NOMO-1 (cell line): ENCODE measurements around the gene RAD50.

Experiments used
- DNase-seq, 2 experiments: peaks; one replicate each; lab custom pipeline; 2025; ENCODE audit not compliant: unreplicated experiment in 2 of 2; lab: John Stamatoyannopoulos, UW

Gene RAD50

DNA sequence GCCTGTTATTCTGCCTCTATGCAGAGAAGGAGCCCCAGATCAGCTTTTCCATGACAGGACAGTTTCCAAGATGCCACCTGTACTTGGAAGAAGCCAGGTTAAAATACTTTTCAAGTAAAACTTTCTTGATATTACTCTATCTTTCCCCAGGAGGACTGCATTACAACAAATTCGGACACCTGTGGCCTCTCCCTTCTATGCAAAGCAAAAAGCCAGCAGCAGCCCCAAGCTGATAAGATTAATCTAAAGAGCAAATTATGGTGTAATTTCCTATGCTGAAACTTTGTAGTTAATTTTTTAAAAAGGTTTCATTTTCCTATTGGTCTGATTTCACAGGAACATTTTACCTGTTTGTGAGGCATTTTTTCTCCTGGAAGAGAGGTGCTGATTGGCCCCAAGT, 116.7 kb downstream of the RAD50 start:
- DNase-seq: no peak

DNA sequence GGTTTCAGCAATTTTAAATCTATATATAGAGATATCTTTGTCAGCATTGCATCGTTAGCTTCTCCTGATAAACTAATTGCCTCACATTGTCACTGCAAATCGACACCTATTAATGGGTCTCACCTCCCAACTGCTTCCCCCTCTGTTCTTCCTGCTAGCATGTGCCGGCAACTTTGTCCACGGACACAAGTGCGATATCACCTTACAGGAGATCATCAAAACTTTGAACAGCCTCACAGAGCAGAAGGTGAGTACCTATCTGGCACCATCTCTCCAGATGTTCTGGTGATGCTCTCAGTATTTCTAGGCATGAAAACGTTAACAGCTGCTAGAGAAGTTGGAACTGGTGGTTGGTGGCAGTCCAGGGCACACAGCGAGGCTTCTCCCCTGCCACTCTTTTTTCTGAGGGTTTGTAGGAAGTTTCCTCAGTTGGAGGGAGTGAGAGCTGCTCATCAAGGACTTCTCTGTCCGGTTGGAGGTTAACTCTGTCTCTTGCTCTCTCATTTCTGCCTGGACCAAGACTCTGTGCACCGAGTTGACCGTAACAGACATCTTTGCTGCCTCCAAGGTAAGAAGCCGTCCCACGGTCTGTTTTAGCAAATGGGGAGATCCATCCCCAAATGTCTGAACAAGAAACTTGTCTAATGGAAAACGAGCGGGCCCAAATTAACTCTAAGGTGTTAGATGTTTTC, 117.3 kb downstream of the RAD50 start, which contains the start of gene IL4:
IL4 (plus strand) TSS at position 51 of the 692 bp plus-strand sequence; CDS start at position 113, 62 bp downstream.
- no peak for DNase-seq

DNA sequence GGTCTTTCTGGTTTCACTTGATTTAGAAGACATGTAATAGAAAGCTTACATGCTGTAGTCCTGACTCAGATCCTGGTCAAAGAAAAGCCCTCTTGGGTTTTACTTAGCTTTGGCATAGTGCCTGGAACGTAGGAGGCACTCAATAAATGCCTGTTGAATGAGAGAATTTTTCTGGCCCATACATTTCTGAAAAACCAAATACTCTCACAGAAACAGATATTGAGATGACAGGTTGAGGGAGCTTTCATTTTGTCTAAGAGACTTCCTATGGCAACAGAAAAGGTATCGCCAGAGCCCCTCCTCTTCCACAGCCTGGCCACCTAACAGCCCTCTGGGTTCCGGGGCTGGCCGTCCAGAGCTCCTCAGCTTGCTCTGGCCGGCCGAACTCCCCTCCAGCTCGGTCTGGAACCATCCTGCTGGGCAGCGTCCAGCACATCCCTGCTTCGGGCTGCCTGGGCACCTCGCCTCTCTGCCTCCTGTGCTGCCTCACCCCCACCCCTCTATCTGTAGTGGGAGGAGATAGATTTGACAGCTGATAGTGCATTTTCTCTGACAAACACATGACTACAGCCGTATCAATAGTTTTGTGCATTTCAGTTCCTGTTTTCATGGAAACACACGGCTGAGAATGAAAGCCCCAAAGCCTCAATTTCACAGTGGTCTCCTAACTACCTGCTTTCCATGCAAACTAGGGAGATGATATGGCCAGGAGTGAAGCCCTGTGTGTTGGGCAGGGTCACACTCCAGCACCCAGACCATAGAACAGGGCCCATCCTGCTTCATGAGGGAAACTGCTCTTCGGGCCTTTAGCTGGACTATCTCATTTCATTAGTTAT, 118.1 kb downstream of the RAD50 start:
- no peak for DNase-seq

DNA sequence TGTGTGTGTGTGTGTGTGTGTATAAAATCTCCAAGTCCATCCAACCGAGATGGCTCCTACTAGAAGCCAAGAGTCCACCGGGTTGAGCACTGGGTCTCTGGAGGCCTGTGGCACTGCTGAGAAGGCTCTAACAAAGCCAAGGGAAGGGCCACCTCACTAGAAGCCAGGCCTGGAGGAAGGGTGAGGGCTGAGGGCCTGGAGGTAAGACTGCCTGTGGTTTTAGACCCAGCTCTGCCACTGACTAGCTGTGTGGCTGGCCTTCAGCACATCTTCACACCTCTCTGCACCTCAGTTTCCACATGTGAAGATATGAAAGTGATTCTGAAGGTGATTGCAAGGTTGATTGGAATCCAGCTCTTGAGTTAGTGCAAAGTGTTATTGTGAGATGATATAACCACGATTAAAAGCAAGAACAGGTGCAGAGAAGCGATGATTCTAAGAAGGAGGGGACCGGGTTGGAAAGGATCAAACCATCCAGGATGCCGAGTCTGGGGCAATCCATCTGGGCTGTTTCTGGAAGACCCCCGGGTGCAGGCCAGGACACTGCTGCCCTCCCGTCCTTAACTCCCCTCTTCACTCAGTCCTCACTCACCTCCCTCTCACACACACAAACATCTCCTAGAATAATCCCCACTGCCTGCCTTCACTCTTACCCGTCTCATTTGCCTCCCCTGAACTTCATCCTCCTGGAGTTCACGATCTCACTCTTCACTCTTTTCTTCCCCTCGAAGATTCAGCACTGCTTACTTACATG, 119.3 kb downstream of the RAD50 start:
- DNase-seq: no peak

DNA sequence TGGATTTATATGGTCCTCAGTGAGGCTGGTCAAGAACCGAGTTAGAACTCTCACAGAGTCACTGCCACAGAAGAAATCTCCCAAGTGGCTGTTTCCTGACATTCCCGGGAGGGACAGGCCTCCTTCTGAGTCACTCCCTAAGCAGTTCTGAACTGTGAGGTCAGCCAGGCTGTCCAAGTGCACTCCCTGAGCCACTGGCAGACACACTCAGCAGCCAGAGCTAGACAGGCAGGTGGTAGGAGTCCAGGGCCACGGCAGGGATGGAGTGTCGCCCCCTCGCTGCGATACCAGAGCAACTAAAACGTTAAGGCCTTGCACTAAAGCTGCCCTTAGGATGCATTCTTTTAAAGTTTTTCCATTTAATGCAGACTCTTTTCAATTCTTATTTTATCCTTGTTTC, 120.4 kb downstream of the RAD50 start:
- DNase-seq: no peak

DNA sequence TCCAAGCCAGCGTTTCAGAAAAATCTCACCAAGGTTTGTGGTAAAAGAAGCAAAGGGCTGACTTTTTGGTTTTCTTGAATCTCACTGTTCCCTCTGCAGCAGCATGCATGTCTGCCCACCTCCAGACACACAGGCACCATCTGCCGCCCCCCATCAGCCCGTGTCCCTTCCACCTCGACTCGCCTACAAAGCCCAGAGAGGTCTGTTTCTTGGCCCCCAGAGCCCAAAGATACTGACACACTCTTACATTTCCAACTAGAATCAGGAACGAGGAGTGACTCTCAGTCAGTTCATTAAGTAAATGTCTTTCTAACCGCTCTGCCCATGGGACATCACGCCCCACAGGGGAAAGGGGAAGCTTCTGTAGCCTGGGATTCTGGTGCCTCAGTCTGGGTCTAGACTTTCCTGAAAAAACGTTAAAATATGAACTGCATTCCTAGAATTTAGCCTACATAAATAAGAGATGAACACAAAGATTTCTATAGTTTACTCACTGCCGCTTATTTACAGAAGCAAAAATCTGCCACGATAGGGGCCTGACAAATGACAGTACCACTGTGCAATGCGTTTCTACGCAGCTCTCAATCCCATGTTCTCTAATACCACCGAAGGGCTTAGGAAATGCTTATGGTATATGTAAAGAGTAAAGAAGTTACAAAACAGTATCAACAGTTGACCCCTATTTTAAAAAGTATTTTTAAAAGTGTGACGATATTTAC, 121.1 kb downstream of the RAD50 start:
- no peak for DNase-seq

DNA sequence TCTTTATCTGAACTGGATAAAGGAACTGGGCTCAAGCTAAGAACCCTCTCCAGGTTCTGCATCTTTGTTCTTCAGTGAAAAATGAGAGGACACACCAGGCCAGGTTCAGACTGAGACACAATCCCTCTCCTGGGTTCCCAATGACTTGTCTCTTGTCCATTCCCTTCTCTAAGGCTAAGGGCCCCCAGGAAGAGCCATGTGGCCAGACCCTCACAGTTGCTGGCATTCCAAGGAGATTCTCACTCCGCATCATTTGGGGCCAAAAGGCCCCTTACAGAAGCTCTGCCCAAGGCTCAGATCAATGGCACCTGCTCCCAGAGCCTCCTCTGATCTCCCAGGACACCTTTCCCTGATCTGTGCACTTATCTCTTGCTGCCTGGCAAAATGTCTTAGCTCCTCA, 122.0 kb downstream of the RAD50 start:
- DNase-seq: no peak

DNA sequence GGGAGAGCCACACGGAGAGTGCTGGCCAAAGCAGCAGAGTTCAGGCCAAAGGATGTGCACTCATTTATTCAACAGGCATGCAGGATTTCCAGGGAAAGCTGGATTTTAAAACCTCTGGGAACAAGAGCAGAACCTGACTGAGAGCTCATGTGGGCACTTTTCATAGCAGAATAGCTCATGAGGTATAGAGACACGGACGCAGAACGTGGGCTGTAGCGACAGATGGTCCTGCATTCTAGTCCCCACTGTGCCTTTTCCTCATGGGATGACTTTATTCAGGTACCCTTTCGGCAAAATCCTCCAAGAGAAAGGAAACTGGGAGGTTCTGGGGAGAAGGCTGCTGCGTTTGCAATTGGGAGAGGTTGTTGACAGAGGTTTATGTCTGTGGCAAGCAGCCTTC, 122.4 kb downstream of the RAD50 start:
- no peak for DNase-seq

DNA sequence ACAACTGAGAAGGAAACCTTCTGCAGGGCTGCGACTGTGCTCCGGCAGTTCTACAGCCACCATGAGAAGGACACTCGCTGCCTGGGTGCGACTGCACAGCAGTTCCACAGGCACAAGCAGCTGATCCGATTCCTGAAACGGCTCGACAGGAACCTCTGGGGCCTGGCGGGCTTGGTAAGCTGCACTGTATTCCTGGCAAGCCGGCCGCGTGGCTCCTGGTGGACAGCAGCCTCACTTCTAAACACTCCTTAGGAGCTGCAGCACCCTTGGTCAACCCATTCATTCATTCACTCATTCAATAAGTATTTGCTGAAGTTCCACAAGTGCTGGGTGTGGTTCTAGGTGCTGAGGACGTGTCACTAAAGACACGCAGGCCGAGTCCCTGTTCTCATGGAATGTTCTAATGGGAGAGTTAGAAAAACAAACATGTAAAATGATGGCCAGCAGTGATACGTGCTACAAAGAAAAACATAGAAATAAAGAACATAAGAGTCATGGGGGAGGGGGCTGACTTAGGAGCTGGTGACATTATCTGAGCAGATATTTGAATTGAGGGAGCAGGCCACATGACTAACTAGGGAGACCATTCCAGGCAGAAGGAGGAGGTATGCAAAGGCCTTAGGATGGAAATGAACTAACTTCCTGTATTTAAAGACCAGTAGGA, 123.1 kb downstream of the RAD50 start:
- no peak for DNase-seq

DNA sequence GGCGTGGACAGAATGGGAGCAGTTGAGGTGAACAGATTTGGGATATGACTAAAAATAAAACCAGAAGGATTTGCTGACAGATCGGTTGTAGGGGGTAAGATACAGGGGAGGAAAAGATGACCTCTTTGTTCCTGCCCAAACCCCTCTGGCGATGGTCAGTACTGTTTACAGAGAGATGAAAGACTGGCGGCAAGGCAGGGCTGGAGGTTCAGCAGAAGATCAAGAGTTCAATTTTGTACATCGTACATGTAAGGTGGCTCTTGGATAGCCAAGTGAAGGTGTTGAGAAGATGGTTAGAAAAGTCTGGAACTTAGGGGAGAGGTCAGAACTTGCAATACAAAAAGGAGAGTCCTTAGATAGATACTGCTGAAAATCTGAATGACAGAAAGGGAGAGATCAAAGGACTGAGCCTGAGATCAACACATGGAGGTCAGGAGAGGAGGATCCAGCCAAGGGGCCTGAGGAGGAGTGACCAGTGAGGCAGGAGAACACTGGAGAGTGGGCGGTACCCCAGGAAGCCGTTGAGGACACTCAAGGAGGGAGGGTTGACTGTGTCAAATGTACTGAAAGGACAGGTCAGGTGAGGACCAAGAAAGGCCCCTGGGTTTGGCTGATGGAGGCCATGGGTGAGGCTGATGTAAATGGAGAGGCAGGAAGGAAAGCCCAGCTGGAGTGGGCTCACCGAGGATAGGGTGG, 124.2 kb downstream of the RAD50 start:
- DNase-seq: no peak

DNA sequence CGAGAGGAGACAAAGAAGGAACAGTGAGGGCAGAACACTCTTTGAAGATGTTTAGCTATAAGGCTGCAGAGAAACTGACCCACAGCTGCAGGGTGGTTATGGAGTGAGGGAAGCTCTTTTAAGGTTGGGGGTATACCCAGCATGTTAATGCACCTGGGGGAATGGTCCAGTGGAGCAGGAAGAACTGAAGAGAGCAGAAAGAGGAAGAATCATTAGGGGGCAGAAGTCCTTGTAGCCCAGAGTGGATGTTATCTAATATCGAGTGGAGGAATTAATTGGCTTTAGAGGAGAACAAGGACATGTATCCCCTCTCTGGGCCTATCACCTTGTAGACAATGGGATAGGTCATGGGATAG, 124.7 kb downstream of the RAD50 start:
- DNase-seq: no peak

DNA sequence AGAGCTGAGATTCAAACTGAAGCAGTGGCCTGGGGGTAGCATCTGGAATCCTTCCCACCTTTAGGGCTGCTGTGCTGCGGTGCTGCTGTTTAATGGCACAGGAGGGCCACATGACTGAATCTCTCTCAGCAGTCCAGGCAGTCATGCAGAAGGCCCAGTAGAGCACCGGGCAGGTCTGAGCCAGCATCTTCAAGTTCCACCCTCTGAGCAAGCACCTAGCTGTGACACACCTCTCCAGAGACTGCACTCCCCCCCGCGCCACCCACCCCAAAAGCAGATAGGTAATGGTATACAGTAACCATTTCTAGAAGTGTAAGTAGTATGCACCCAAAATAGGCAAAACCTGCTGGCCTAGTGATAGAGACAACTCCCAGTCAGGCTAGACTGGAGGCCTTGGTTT, 125.2 kb downstream of the RAD50 start:
- no peak for DNase-seq

DNA sequence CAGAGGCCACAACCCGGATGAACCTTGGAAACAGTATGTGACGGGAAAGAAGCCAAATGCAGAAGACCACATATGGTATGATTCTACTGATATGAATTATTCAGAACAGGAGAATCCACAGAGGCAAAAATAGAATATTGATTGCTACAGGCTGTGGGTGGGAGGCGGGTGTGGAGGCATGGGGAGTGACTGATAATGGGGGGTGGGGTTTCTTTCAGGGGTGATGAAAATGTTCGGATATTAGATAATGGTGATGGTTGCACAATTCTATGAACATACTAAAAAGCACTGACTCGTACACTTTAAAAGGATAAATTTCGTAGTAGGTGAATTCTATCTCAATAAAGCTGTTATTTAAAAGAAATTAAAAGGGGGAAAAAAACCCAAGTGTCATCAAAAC, 127.7 kb downstream of the RAD50 start:
- DNase-seq: no peak

DNA sequence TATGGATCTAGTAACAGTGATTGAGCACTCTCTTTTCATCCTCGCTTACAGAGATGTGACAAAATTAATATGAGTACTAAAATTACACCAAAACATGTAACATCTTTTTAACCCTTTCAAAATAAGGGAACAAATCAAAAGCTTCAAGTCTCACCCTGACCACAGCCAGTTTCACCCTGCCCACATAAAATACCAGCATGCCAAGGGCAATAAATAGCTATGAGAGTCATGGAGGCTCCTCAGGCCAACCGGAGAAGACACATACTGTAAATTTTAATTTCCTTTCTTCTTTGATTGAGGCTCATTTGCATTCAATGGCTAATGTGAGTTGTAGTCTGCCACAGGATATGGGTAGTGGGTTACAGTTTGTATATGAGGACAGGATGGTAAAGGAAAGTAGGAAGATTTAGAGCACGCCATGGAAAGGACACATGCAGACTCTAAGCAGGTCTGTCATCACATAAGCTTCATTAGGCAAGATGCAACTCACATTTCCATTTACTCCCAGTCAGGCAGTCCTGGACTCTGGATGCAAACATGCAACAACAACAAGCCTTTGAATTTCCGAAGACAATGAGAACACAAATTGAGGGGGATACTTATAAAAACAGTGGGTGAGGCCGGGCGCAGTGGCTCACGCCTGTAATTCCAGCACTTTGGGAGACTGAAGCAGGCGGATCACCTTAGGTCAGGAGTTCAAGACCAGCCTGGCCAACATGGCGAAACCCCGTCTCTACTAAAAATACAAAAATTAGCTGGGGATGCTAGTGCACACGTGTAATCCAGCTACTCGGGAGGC, 128.3 kb downstream of the RAD50 start:
- DNase-seq: peak in 1 of 2 experiments; percentile 10

DNA sequence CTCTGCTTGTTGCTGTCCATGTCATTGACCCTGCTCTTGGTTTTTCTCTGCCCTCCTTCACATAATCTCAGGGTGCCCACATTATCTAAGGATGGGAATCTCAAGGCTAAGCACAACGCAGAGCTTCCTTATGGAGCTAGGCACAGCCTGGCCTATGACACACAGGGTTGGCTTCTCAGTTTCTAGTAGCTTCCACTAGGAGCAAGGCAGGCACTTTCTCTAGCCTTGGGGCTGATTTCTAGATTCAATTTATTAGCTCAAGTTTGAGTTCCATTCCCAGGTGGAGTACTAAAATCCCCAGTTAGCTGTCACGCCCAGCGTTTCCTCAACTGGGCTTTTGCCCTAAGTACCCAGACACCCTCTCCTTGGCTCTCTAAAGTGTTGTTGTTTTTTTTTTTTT, 129.4 kb downstream of the RAD50 start:
- DNase-seq: no peak

DNA sequence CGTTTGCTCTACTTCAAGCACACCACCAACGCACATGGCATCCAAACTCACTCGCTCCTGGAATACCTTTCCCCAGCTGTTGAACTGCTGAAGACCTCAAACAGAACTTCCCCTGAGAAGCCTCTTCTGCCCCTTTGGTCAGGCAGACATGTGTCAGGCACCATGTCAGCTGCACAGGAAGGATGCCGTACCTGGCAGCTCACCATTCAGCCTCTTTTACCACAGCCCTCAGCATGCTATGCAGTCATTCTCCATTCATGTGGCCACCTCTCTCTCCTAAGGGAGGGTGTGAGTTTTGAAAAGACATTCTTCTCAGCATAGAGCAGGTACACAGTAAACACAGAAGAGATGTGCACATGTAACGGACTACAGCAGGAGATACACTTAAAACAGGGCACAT, 131.2 kb downstream of the RAD50 start:
- no peak for DNase-seq

DNA sequence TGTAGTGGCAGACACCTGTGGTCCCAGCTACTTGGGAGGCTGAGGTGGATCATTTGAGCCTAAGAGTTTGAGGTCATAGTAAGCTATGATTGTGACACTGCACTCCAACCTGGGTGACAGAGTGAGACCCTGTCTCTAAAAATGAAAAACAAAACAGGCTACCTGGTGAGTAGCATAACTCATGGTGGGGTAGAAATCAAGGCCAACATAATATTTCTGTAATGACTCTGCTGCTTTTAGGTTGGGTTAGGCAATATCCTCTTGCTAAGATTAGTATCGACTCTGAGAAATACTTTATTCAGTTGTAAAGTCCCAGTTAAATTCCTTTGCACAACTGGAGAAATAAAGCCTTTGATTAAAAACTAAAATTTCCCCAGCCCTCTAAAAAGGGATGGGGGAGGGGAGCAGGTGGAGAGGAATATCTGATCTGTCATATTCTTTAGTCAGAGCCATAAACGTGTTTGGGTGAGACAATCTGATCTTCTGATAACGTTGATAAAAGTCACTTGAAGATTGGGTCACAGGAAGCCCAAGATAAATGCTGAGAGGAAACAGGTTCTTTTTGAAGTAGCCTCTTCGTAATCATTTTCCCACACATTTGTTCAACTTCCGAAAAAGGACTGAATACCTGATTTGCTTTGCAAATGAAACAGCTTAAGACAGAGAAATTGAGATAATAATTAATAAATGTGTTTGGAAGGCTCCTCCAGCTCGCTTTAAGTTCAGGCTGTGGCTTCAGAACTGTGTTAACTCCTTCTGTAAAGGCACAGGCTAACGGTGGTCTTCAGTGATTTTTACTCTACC, 132.0 kb downstream of the RAD50 start:
- DNase-seq: peak; percentile 21 to 67

DNA sequence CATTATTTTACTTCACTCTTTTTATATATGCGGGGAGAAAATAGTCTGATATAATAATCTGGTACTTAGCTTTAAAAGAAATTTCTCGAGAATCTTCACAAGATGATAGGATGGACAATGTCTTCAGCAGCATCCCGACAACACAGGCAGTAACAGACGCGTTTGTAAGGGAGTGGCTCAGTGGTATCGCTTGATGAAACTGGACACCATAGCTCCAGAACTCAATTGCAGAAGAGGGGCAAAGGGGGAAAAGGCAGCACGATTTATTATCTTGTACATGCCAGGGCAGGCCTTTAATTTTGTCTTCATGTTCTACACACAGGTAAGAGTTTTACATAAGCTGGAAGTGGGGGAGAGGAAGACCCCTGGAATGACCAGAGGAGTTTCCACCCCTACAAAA, 132.7 kb downstream of the RAD50 start:
- no peak for DNase-seq
